ENCODE measurements around the gene PPIL1.
"Not testable (repeated sequence)": the region's sequence is repeated elsewhere in the genome, so short reads cannot be mapped to it uniquely, and the experiment has no call there.

PPIL1 gene

DNA sequence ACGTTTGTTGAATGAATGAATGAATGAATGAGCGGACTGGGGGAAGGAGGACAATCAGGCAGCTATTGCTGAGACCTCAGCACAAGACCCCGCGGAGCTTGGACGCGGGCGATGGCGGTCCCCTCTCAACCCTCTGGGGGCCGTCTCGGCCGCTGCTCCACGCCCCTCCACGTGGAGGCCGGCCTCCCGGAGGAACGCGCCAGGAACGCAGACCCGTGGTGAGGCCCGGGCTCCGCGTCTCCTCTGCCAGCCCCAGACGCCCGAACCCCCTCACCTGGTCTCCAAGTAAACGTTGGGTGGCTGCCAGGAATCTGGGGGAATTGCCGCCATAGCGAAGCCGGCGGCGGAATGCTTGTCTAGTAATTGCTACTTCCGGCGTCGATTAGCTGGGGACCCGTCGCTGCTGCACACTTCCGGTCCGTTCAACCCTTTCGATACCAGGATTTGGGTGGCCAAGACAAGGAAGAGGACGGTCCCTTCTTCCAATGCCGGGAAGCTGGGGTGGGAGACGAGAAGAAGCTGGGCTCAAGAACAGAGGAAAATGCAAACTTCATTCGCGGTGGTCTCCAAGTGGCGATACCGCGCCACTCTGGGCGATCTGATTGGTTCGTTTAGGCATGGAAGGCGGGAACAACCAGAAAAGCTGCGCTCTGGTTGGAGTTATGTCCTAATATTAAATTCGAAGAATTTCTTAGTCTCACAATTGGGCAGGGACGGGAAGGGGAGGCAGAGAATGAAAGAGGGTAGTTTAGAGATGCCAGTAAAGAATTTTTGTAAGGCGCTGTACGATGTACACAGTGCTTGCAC lies at the start of gene PPIL1:
PPIL1 (minus strand) TSS at position 361 of the 807 bp plus-strand sequence; CDS start at position 330, 31 bp downstream.
- DNase-seq, result peak; percentile 84

GRCh38 chr6:36924131-36924530 lies 49.5 kb upstream of the PPIL1 start:
- DNase-seq, result no peak

DNA sequence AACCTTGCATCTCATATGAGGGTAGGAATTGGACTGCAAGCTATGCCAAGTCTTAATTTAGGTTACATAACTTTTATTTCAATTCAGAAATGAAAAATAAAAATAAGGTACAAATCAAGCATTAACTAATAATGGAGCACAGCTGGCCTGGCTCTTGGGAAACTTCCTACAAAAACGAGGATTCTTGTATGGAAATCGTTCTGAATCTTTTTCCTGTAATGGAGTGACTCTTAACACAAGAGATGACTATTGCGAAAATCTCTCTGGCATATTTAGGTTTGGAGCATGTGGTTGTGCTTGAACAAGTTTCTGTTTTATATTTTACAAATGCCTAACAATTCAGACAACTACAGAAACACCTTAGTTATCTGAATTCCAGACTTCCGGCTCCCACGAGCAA lies 45.9 kb upstream of the PPIL1 start:
- DNase-seq, result no peak

DNA sequence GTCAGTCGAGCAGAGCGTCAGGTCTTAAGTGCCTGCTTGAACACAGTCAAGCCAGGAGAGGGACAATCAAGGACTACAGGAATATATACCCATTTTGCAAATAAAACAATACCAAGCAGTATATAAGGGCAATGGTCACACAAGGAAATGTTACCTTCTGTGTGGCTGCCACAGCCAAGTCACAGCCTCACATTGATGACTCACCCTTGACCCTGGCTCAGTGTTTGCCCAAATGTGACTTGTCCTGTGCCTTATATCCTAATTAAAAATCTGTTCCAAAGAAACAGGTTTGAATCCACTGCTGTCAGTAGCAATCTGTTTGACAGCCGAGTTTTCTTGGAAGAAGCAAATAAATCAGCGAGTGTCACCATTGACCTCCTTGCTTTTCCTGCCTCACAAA lies 45.4 kb upstream of the PPIL1 start:
- DNase-seq, result no peak

DNA sequence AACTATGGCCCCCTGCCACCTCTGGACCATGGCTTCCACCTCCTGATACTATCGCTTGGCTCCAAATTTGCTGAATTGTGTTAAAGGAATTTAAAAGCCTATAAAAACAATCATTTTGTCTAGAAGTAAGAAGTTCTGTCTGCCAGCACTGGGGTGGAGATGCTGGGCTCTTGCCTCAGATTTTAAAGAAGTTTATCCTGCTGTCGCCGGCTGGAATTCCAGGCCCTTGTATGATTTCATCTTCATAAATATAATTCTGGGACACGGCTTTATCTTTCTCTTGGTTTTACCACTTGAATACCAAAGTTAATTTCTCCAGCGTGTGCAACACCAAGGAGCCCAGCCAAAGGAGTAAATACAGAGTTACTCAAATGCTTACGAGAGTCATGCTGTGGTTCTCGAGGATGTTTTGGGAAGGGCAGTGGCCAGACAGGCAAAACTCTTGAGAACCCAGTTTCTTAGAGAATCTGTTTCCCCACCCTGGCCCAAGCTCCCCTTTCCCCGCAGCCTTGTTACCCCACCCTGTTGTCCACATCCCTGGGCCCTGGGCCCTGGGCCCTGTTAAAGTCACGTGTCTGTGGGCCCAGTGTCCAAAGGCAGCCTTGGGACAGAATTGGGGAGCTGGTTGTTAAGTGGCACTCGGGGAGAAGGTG lies 43.1 kb upstream of the PPIL1 start:
- no peak for DNase-seq

- DNase-seq, result no peak
Observed at GRCh38 chr6:36916126-36916525, 41.5 kb upstream of the PPIL1 start.

DNA sequence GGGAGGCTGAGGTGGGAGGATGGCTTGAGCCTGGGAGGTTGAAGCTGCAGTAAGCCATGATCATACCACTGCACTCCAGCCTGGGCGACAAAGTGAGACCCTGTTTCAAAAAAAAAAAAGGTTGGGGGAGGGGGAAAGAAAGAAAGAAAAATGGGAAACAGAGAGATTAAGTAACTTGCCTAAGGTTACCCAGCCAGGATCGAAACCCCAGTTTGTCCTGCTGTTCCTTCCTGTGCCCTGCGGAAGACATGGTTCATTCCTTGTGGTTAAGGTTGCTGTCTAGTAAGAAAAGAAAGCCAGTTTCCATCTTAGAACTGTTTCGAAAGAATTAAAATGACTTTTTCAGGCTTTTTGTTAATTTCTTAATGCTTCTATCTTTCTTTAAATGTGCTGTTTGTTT lies 41.0 kb upstream of the PPIL1 start:
- DNase-seq, result no peak

DNA sequence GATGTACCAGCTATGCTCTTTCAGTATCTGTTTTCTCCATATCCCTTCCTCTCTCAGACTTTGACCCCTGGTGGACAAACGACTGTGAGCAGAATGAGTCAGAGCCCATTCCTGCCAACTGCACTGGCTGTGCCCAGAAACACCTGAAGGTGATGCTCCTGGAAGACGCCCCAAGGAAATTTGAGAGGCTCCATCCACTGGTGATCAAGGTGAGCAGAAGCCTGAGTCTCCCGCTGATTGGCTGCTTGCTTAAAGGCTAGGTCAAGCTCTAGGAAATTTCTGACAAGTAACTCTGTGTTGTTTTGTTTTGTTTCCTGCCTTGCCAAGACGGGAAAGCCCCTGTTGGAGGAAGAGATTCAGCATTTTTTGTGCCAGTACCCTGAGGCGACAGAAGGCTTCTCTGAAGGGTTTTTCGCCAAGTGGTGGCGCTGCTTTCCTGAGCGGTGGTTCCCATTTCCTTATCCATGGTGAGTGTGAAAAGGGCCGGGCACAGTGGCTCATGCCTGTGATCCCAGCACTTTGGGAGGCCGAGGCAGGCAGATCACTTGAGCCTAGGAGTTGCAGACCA lies 39.7 kb upstream of the PPIL1 start:
- peak; percentile 37 for DNase-seq

DNA sequence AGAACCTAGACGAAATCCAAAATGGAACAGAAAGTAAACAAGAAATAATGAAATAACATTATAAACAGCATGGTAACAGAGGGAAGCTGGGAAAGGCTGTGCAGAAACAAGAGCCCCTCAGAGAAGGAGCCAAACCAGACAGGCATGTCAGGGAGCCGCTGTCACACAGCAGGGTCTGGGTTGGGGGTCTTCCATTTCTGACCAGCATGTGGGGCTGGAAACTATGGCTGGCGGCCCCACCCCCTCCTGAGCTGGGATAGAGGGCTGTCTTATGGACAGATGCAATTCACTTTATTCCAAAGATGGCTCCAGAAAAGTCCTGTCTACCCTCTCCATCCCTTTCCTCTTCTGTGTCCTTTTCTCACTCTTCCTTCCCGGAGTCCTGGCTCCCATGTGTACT lies 38.5 kb upstream of the PPIL1 start:
- no peak for DNase-seq

DNA sequence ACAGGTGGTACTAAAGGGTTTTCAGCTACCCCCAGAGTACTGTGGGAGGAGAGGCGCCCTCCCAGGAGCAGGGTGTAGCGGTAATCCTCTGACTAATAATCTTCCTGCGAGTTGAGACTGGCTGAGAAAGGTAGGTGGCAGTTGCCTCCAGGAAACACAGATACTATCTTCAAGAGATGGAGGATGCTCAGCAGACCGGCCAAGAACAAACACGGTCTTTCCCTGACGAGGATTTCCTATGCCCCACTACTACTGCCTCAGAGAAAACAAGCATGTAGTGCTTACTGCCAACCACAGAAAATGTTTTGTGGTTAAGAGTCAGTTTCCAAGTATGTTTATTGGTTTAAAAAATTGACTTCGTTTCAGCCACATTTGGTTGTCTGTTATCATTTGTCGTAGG lies 38.0 kb upstream of the PPIL1 start:
- peak; percentile 70 for DNase-seq

DNA sequence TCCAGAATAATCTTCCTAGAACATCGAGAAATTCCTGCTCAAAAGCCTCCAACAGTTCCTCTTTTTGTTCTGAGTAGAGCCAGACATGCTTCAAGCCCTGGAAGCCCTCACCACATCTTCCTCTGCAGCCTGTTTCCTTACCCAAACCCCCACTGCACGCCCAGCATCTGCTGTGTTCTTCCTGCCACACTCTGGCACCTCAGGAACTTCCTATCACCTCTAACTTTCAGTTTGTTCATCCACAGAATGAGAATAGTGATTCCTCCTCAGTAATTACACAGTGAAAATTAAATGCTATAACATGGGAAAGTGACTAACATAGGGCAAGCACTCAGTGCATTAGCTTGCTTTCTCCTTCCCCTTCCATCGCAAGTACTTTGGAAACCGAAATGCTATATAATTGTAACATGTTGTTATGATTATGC lies 37.4 kb upstream of the PPIL1 start:
- DNase-seq, result peak; percentile 53

GRCh38 chr6:36908747-36909146 lies 34.1 kb upstream of the PPIL1 start:
- DNase-seq, result no peak

- no peak for DNase-seq
Observed at GRCh38 chr6:36907781-36908180, 33.2 kb upstream of the PPIL1 start.

DNA sequence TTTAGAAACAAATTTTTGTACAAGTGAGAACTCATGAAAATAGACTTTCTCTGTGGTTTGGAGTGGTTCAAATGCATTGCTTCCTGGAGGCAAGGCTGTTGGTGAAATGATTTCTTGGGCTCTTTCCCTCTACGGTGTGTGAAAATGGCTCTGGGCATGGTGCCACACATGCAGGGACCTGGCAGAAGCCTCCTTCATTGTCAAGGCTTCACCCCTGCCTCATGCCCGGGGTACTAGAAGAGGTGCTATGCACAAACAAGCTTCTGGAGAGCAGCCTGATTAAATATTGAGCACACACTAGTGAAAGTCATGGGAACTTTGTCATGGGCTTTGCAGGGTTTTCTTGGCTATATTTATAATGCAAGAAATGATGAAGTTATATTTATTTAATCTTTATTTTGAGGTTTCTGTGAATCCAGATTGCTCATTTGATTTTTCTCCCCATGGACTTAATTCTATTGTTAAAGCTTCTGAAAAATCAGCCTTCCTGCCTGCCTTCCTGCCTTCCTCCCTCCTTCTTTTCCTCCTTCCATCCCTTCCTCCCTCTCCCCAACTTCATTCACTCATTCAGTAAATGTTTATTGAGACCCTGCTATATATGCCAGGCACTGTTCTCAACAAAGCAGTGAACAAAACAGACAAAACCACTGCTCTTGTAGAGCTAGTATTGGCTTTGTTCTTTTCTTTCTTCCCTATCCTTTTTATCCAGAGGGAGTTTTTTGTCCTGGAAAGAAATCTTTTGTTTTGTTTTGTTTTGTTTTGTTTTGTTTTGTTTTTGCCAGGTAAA lies 32.1 kb upstream of the PPIL1 start:
- DNase-seq, result no peak

GRCh38 chr6:36904851-36905393 lies 30.3 kb upstream of the PPIL1 start:
- DNase-seq, result no peak

DNA sequence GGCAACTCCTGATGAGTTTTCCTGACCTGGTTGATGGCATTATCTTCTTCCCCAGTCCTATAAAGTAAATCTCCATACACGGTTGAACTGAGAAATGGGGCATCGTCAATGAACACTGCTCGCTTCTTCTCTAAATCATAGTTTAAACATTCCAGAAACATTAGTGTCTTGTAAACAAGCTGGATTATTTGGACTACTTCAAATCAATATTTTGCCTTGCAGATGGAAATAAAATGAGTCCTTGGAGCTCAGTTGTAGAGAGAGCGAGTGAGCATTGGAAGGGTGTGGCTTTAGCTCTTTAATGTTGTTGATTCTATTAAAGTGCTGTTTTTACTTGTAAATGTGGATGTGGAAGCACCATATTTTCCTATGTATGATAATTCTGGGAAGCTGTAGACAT lies 29.5 kb upstream of the PPIL1 start:
- no peak for DNase-seq

DNA sequence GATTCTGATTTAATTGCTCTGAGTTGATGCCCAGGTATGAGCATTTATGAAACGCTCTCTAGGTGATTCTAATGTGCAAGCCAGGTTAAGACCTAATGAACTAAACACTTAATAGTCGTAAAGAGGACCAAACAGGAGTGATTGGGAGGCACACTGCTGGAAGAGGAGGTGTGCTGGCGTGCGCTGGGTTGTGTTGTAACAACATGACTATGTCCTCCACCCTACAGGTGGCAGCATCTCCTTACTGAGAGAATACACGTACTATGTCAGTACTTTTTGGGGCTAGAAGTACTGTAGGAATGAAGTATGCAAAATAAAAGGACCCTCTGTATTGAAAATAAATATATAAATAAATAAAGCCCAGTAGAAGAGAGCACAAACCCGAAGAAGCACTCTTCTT lies 23.0 kb upstream of the PPIL1 start:
- no peak for DNase-seq

DNA sequence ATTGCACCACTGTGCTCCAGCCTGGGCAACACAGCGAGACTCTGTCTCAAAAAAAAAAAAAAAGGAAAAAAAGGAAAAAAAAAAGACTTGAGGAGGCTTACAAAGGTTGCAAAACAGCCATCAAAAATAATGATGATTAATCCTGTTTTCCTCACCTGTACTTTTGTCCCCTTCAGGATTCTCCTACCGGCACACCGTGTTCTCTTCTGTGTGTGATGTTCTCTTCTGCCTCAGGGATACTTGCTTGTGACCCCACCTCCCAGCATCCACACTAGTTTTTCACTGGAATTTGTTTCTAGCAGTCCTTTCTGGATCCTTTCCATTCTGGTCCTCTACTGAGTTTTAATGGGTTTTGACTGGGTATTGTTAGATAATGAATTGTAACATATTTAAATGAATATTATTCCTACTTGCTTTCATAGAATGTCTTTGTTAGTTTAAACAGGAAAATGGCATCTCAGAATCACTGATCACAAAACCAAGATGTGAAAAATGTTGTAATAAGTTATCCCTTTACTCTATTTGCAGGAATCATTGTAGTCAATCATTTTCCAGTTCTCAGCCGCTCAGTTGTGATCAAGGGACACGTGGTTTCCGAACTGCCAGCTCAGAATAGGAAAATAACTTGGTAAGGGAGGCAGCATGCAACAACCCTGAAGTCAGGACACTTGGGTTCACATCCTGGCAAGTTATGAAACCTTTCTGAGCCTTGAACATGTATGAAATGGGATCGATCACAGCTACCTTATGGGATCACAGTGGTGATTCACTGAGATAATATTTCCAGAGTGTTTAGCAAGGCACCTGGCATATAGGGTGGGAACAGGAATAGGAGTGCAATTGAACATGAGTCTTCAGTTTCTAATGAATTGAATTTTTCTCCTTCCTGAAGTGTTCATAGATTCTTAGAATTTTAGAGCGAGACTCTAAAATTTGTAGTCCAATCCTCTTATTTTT lies 19.7 kb upstream of the PPIL1 start:
- DNase-seq, result no peak

DNA sequence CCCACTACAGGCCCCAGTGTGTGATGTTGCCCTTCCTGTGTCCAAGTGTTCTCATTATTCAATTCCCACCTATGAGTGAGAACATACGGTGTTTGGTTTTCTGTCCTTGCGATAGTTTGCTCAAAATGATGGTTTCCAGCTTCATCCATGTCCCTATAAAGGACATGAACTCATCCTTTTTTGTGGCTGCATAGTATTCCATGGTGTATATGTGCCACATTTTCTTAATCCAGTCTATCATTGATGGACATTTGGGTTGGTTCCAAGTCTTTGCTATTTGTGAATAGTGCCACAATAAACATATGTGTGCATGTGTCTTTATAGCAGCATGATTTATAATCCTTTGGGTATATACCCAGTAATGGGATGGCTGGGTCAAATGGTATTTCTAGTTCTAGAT lies 16.6 kb upstream of the PPIL1 start:
- not testable (repeated sequence) for DNase-seq

DNA sequence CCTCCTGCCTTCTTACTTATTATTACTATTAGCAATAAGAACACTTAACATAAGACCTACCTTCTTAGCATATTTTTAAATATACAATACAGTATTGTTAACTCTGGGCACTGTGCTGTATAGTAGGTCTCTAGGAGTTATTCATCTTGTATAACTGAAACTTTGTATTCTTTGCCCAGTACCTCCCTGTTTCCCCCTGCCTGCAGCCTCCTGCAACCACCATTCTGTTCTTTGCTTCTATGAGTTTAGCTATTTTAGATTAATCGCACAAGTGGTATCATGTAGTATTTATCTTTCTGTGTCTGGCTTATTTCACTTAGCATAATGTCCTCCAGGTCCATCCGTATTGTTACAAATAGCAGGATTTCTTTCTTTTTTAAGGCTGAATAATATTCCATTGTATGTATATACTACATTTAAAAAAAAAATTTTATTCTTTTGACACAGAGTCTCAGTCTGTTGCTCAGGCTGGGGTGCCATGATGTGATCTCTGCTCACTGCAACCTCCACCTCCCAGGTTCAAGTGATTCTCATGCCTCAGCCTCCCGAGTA lies 15.6 kb upstream of the PPIL1 start:
- DNase-seq, result no peak

DNA sequence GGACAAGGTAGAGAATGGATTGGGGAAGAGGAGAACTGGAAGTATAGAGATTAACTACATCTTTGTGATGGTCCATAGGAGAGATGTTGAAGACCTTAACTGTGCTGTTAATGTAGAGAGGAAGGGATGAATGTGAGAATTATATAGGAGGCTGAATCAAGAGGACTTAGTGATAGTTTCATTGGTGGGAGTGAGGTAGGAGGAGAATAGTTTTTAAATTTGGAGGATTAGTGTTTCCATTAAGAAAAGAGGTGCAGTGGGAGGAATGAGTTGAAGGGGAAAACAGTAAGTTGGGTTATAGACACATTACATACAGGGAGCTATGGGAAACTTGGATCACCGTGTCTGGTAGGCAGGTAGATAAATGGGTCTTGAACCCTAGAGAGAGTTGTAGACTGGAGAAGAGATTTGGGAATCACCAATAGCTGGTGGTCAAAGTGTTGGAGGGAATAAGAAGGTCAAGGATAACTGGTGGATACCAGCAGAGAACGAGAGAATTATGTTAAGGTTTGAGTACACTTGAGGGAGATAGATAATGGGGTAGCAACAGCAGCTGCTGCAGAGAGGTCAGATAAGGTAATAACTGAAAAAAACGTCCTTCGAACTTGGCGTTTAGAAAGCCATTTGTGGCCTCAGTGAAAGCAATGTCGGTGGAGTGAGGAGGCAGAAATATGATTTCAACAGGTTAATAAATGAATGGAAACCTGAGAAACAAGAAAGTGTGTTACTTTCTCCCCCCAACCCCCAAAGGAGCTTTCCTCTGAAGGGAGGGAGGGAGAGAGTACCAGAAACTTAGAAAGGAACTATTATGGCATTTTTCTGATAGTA lies 14.3 kb upstream of the PPIL1 start:
- DNase-seq, result no peak
